SK-N-SH treated with all-trans-retinoic acid at 6 μM for 48 hours (cell line): Measurements from ENCODE around the gene SPNS3.

ENCODE experiments used
- ATAC-seq: fragments of 200-7000 bp; cut with Tn5 transposase; 3 replicates; pipeline ENCODE4 v1.9.1; 2020; ENCODE audit warnings: mild to moderate bottlenecking, moderate library complexity
- ARNTL ChIP-seq: fragments of 450-650 bp; formaldehyde crosslinking; IDR thresholded peaks from 2 replicates; pipeline ENCODE4 v1.5.0; 2020; ENCODE audit warnings: low read depth, mild to moderate bottlenecking, moderate library complexity, borderline replicate concordance
- BACH2 ChIP-seq: fragments of 250-450 bp; sonication (Bioruptor Pico); IDR thresholded peaks from 2 replicates; pipeline ENCODE4 v1.9.0; 2021; ENCODE audit warnings: mild to moderate bottlenecking, borderline replicate concordance
- CREB5 ChIP-seq: fragments of 250-450 bp; sonication (Bioruptor Pico); IDR thresholded peaks from 2 replicates; pipeline ENCODE4 v1.5.1; 2020; ENCODE audit warnings: low read depth, mild to moderate bottlenecking, moderate library complexity
- CSDC2 ChIP-seq: fragments of 250-450 bp; sonication (Bioruptor Pico); IDR thresholded peaks from 2 replicates; pipeline ENCODE4 v1.5.0; 2020; ENCODE audit warnings: mild to moderate bottlenecking, moderate library complexity
- CSRNP3 ChIP-seq: fragments of 250-450 bp; sonication (Bioruptor Pico); IDR thresholded peaks from 2 replicates; pipeline ENCODE4 v1.5.1; 2021; ENCODE audit warnings: mild to moderate bottlenecking, moderate library complexity
- ESRRG ChIP-seq: fragments of 250-450 bp; sonication (Bioruptor Pico); IDR thresholded peaks from 2 replicates; pipeline ENCODE4 v1.6.1; 2021; ENCODE audit warnings: mild to moderate bottlenecking
- GLIS3 ChIP-seq: fragments of 250-450 bp; sonication (Bioruptor Pico); IDR thresholded peaks from 2 replicates; pipeline ENCODE4 v1.5.0; 2020; ENCODE audit warnings: mild to moderate bottlenecking, moderate library complexity
- ISL1 ChIP-seq: fragments of 250-450 bp; sonication (Bioruptor Pico); IDR thresholded peaks from 2 replicates; pipeline ENCODE4 v2.1.2; 2022; ENCODE audit warnings: mild to moderate bottlenecking, moderate library complexity
- OSR1 ChIP-seq: fragments of 250-450 bp; sonication (Bioruptor Pico); IDR thresholded peaks from 2 replicates; pipeline ENCODE4 v1.8.0; 2022; ENCODE audit warnings: moderate library complexity, mild to moderate bottlenecking, inconsistent platforms
- PATZ1 ChIP-seq: fragments of 250-450 bp; sonication (Bioruptor Pico); IDR thresholded peaks from 2 replicates; pipeline ENCODE4 v1.8.0; 2020; ENCODE audit warnings: mild to moderate bottlenecking, moderate library complexity, borderline replicate concordance
- PPARA ChIP-seq: fragments of 250-450 bp; sonication (Bioruptor Pico); IDR thresholded peaks from 2 replicates; pipeline ENCODE4 v1.5.0; 2020; ENCODE audit warnings: mild to moderate bottlenecking, borderline replicate concordance
- RARB ChIP-seq: fragments of 250-450 bp; sonication (Bioruptor Pico); IDR thresholded peaks from 2 replicates; pipeline ENCODE4 v1.8.0; 2021; ENCODE audit warnings: mild to moderate bottlenecking, moderate library complexity
- SNAI2 ChIP-seq: fragments of 250-450 bp; sonication (Bioruptor Pico); IDR thresholded peaks from 2 replicates; pipeline ENCODE4 v1.5.0; 2020; ENCODE audit warnings: mild to moderate bottlenecking, moderate library complexity
- TCF4 ChIP-seq: fragments of 250-450 bp; sonication (Bioruptor Pico); IDR thresholded peaks from 2 replicates; pipeline ENCODE4 v1.8.0; 2021; ENCODE audit warnings: mild to moderate bottlenecking, moderate library complexity, borderline replicate concordance
- TOX ChIP-seq: fragments of 250-450 bp; sonication (Bioruptor Pico); IDR thresholded peaks from 2 replicates; pipeline ENCODE4 v1.8.0; 2021; ENCODE audit warnings: mild to moderate bottlenecking, moderate library complexity, borderline replicate concordance
- TSHZ2 ChIP-seq: fragments of 250-450 bp; sonication (Bioruptor Pico); IDR thresholded peaks from 2 replicates; pipeline ENCODE4 v1.5.0; 2020; ENCODE audit warnings: mild to moderate bottlenecking, moderate library complexity
- ZC3H10 ChIP-seq: fragments of 250-450 bp; sonication (Bioruptor Pico); IDR thresholded peaks from 2 replicates; pipeline ENCODE4 v1.5.1; 2021; ENCODE audit warnings: mild to moderate bottlenecking, moderate library complexity
- ZFP3 ChIP-seq: fragments of 250-450 bp; sonication (Bioruptor Pico); IDR thresholded peaks from 2 replicates; pipeline ENCODE4 v1.5.0; 2020; ENCODE audit warnings: mild to moderate bottlenecking, moderate library complexity
- ZFP30 ChIP-seq: fragments of 450-650 bp; formaldehyde crosslinking; IDR thresholded peaks from 2 replicates; pipeline ENCODE4 v1.5.0; 2022; ENCODE audit warnings: mild to moderate bottlenecking, moderate library complexity
- ZNF565 ChIP-seq: fragments of 450-650 bp; formaldehyde crosslinking; conservative IDR thresholded peaks from 2 replicates; pipeline ENCODE4 v1.5.0; 2020; ENCODE audit warnings: low read depth, mild to moderate bottlenecking, moderate library complexity
- ZNF70 ChIP-seq: fragments of 450-650 bp; formaldehyde crosslinking; IDR thresholded peaks from 2 replicates; pipeline ENCODE4 v1.5.0; 2020; ENCODE audit warnings: mild to moderate bottlenecking, moderate library complexity
- ZNF8 ChIP-seq: fragments of 450-650 bp; formaldehyde crosslinking; IDR thresholded peaks from 2 replicates; pipeline ENCODE4 v1.5.0; 2020; ENCODE audit warnings: mild to moderate bottlenecking, moderate library complexity

SPNS3 gene

GRCh38 chr17:4436381-4436780 lies 2.6 kb downstream of the SPNS3 start:
- no peak for ATAC-seq
- TF ChIP-seq ZNF70 (CRISPR knock-in tag) (no peak), ARNTL (CRISPR knock-in tag) (no peak), ESRRG (CRISPR knock-in tag) (no peak), SNAI2 (CRISPR knock-in tag) (no peak), ZC3H10 (CRISPR knock-in tag) (no peak), ZNF8 (CRISPR knock-in tag) (no peak), TCF4 (no peak), TOX (CRISPR knock-in tag) (no peak), PPARA (CRISPR knock-in tag) (no peak), PATZ1 (no peak), ZFP3 (CRISPR knock-in tag) (no peak), CSRNP3 (CRISPR knock-in tag) (no peak), ZFP30 (no peak), BACH2 (CRISPR knock-in tag) (no peak), OSR1 (no peak), RARB (CRISPR knock-in tag) (no peak), GLIS3 (CRISPR knock-in tag) (no peak)

- ATAC-seq: no peak
- TF ChIP-seq PATZ1 (no peak), ZNF565 (CRISPR knock-in tag) (no peak), ZC3H10 (CRISPR knock-in tag) (no peak), ARNTL (CRISPR knock-in tag) (no peak), TOX (CRISPR knock-in tag) (no peak), TSHZ2 (CRISPR knock-in tag) (no peak), ZNF8 (CRISPR knock-in tag) (no peak), ZNF70 (CRISPR knock-in tag) (no peak), ISL1 (CRISPR knock-in tag) (no peak), CSDC2 (CRISPR knock-in tag) (no peak), PPARA (CRISPR knock-in tag) (no peak), CSRNP3 (CRISPR knock-in tag) (no peak), GLIS3 (CRISPR knock-in tag) (no peak), ZFP30 (no peak), CREB5 (no peak)
These were observed 3.1 kb downstream of the SPNS3 start for GRCh38 chr17:4436846-4437245.
